HG02840 (cell line): ENCODE data around the gene GRIA1.

ENCODE experiments used
- ATAC-seq: cut with Tn5 transposase; IDR thresholded peaks from one replicate; pipeline ENCODE4 v1.9.1; 2021; ENCODE audit warnings: mild to moderate bottlenecking, moderate library complexity, moderate number of reproducible peaks; ENCODE audit not compliant: unreplicated experiment, low FRiP score

GRIA1 gene

DNA sequence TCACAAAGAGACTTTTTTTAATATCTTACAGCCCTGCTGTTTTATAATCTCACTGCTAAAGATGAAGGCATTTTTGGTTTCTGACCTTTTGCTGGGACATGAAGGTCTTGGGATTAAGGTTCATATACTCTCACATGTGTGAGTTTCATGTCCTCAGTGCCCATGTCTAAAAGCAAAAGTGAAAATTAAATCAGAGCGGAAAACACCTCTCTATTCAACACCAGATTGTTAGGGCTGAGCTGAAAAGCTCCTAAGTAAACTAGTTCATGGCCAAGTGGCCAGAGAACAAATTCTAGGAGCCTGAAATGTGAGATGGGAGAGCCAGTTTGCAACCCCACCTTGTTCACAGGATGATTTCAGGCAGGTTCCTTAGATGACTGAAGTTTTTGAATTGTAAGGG is 110.9 kb downstream of the GRIA1 start:
- no peak for ATAC-seq

DNA sequence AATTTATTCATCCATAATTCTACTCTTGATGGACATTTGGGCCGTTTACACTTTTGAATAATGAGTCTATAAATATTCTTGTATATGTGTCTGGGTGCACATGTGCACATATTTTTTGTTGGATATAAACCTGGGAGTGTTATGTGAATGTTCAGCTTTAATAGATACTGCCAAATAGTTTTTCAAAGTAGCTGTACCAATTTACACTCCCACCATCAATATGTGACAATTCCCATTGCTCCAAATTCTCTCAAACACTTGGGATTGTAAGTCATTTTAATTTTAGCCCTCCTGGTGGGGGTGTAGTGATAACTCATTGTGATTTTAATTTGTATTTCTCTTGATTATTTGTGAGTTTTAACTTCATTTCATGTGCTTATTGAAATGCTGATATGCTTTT is 114.9 kb downstream of the GRIA1 start:
- ATAC-seq, result no peak

DNA sequence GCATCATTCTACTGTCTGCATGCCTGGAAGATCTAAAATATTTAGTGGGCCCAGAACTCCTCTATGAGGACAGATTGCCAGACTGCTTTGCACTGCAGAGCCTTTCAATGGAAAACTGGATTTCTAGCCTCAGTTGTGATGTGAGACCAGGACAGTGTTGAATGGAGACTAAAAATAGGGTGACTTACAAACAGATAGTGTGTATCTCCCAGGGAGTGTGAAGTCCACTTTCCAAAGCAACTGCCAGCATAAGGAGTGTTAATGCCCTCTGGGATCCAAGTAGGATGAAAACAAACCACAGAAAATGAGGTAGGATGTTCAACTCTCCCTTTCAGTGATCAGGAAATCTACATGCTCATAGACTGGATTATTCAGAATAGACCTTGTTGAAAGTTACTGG is 119.5 kb downstream of the GRIA1 start:
- ATAC-seq, result no peak

DNA sequence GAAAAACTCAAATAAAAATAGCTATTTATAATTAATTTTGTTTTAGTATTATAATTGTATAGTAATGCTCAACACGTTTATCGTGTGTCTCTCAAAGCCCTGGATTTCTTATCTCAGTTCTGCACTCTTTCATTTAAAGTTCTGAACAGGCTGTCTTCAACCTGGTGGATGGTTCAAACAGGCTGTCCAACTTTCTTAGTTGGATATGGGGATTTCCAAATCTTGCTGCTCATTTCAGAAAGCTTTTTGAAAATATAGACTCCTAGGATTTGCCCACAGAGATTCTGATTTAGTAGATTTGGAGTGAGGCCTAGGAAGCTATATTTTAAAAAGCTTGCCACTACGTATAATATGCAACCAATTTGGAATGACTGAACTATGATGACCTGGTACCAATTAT is 120.3 kb downstream of the GRIA1 start:
- no peak for ATAC-seq

DNA sequence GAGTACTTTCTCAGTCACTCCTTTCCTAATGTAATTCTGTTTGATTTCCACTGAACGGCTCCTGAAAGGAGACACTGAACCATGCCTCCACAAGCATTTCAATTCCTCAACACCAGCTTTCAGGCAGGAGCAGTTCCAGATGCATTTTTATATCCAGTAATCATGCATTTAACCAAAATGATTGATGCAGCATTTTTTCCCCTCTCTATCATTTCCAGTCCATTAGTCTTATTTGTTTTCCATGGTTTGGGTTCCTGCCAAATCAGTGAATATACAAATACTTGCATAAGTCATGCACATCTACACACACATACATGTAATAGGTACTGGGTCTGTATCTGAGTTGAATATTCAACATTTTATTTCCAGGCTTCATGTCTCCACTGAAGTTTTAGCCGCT is 122.7 kb downstream of the GRIA1 start:
- ATAC-seq, result no peak

DNA sequence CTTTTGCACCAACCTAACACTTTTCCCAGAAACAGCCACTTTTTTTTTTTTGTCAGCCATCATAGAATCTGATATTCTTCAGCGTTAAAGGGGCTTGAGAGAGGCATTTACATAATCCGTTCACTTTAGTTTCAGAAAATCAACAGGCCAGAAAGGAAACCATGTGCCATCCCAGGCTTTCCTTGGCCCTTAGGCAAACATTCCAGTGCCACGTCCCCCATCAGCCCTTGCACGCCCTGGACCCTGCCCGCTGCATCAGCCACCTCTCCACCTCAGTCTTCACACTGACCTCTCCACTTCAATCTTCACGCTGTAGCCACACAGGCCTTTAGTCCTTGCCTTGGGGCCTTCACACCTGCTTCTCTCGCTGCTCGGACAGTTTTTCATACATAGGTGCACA is 123.2 kb downstream of the GRIA1 start:
- ATAC-seq, result no peak

DNA sequence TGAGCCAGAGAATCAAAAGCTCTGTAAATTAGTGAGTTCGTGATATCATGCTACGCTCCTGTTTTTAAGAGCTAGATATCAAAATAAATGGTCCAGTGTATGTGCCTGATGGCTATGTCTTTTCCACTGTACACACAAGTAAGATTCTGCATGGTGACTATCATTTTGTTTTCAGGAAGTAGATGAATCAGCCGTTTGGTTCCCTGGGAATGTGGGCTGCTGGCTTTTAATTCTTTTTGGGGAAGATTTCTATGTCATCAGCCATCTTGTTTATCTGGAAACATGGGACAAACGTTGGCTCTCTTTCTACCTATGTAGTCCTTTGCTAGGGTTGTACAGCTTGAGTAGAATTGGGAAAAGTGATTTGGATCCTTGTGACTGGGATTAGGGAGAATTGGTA is 126.7 kb downstream of the GRIA1 start:
- no peak for ATAC-seq

DNA sequence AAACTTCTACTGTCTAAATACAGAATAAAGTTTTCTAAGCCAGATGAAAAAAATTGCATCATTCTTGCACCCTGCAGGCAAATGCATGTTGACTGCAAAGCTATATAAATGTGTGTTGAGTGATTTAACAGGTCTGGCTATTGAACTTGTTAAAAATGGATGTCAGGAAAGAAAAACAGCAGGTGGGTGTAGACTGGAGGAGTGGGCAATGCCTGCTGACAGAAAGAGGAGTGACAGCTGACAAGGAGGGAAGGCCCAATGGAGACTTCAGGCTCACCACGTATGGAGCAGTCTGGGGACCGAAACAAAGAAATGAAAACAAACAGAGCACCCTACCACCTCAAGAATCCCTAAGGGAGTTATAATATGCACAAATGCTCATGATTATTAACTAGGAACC is 127.8 kb downstream of the GRIA1 start:
- no peak for ATAC-seq

DNA sequence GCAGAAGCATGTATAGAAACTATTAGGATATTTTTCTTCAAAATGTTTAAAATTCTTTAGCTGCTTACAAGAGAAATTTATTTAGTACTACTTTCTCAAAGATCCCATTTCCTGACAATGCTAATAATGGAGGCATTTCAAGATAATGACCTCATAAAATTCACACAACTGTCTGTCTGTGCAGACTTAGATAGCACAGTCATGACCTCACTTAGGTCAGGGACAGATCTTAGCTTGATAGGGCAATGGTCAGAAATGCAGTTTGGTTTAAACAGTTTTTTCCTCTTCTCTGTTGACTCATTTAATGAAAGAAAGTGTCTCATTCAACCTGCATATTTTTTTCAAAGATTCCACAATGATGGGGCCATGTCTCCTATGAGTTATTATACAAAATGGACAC is 128.4 kb downstream of the GRIA1 start:
- no peak for ATAC-seq

DNA sequence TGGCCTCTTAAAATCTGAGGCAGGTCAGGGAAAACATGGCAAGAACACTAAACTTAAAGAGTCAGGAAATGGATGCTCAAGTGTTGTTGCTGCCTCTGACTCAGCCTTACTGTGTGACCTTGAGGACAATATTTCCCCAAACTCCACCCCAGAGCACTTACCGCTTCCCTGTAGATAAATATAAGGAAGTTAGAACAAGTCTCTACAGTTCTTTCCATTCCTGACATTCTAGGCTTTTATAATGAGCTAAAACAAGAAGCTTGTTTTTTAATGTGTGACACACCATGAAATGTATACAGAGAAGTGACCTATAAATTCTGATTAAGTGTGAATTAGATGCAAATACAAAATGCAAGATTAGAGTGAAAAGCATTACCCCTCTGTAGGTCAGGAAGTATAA is 129.3 kb downstream of the GRIA1 start:
- ATAC-seq, result no peak

DNA sequence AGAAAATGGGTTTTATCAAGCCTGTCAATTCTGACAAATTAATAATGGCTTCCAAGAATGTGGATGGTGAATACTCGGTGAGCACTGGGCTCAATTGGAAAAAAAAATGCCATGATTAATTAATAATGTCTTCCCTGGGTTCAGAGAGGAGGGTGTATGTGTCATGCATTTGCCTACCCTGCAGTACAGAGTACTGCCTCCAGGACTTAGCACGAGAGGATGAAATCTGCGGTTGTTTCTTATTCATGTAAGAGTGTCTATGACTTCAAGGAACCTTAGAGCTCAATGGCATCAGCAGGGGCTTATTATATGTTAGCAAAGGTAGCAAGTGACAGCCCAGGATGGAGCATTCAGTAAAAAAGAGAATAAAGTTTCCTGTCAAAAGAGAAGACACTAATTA is 132.7 kb downstream of the GRIA1 start:
- no peak for ATAC-seq

DNA sequence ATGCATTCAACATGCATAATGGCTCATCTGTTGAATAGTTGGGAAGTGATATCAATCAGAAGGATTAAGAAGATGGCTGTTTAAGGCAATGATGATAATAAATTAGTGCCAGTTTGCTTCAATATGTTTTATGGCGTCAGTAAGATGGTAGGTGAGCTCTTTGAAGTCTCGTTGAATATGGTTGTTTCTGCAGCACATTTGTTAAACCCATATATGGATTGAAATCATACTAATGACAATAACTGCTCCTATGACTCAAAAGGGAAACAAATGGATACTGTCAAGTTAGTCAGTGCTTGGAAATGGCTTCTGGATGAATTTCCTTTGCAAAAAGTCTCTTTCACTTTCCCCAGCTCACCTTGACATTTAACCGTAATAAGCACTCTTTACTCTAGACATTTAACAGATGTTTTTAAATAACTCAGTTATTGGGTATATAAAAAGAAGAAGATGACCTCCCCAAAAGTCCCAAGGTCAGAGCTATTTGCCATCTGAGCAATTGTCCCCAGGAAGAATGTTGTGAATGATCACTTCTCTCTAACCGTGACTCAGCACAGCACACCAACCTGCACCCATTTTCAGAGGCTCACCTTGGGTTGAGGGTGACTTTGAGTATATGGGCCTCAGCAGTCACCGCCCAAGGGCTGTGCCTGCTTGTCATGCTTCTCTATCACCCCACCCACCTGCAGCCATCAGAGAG is 133.4 kb downstream of the GRIA1 start:
- no peak for ATAC-seq

DNA sequence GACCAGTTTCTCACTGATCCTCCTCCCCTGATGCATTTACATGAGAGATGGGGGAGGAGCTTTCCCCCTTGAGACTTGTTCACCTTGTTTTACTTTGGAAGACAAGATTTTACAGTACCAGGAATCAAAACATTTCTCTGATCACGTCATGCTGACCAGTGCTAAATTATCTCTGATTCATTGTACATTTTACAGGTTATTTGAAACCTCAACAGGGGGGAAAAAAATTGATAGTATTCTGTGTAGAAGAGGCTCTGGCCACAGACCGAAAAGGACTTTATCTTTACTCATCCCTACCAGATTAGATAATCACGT is 133.9 kb downstream of the GRIA1 start:
- ATAC-seq, result no peak

DNA sequence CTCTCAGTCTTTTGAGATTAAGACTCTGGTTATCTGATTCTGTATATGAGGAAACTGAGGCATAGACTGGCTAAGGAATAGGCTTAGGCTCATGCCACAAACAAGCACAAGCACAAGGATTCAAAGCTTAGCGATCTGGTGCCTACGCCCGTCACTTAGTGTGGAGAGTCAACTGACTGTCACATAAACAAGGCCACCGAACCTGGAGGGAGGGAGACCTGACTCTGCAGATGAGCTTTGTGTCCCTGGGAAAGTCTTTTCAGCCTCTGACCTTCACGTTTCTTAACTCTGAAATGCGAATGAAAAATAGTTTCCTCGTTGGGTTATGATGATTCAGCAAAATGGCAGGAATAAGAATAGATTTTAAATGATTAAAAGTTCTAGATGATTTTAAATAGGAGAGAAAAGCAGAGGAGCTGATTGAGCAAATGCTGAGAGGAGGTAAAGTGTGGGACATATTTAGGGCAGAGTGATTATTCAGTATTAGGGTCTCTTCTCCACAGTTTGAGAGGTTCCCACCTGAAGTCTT is 135.4 kb downstream of the GRIA1 start:
- no peak for ATAC-seq

DNA sequence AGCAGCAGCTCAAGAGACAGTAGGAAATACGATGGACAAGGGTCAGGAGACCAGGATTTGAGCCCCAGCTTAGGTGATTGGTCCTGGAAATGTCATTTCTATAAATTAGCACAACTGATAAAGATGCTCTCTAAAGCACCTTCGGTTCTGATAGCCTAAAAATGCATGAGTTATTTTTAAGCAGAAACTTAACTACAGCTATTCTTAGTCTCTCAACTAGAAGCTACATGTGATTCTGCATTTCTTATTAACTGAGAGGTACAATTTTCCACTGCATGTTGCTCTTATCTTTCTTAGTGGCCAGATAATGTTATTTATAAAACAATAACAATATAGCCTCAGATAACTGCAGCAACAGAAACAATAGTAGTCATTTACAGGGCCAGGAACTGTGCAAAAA is 136.4 kb downstream of the GRIA1 start:
- no peak for ATAC-seq

DNA sequence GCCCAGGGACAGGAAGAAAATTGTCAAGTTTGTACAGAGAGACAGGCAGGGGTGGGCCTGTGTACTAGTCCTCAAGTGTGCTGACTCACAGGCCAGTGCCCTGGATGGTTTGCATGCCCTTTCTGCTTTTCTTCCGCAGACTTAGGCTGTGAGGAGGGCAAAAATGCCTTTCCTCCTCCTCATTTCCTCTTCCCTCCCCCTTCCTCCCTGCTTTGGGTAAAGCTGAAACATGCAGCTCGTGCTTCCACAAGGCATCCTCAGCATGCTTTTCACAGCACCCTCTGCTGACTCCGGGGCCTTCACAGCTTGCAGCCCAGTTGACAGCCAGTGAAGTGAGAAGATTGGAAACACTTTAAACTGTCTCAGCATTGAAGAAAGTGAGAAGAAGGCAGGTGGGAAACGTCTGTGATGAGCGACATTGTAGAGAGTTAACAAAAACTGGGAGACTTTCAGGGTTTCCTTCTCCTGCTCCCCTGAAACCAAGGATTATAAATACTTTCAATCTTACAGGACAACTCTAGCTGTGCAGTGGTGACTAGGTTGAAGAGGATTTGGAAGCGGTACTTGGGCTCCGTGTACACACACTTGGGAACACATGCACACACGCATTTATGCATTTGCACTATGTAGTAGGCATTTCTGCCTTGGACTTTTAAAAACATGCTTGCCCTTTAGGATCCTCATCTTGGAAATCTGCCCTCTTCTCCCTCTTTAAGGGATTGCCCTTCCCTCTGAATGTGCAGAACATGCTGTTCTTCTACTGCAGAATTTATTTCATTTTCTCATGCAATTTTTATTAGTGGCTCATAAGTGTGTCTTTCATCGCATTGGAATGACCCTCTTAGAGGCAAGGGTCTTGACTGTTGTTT is 138.8 kb downstream of the GRIA1 start:
- ATAC-seq, result no peak

DNA sequence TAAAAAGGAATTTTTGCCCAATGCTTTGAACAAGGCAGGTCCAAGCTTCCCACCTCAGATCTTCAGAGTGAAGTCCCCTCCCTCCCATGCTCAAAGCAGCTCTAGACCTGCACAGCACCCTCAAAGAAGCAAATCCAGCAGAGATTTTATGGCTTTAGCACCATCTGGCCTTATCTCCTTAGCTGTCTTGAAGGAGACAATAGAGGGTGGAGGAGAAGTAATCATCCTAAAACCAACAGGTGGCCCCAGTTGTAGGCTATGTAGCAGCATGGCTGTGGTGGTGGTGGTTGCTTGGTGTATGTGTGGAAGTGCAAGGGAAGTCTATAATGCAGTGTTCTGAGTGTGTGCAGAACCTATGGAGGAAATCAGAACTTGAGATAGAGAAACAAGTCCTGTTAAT is 140.1 kb downstream of the GRIA1 start:
- ATAC-seq, result no peak

DNA sequence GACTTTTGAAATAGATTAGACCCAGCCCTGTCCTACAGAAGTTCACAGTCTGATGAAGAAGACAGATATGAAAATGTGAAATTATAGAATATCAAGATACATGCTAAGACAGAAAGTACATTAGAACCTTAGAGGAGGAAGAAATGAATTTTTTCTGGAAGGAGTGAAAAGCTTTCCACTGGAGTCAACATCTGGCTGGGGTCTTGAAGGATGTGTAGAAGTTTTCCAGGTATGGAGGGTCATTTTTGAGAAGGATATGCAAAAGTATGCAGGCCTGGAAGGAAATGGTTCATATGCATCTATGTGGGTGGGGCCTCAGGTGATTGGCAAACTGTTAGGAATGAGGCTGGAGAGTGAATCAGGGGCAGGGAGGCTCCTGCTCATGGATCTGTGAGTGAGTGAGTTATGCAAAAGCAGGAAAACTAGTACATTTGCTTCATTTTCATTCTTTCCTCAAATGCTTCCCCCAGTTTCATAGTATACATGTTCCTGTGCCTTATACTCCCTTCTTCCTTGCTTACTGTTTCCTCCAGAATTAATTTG is 142.3 kb downstream of the GRIA1 start:
- ATAC-seq, result no peak

DNA sequence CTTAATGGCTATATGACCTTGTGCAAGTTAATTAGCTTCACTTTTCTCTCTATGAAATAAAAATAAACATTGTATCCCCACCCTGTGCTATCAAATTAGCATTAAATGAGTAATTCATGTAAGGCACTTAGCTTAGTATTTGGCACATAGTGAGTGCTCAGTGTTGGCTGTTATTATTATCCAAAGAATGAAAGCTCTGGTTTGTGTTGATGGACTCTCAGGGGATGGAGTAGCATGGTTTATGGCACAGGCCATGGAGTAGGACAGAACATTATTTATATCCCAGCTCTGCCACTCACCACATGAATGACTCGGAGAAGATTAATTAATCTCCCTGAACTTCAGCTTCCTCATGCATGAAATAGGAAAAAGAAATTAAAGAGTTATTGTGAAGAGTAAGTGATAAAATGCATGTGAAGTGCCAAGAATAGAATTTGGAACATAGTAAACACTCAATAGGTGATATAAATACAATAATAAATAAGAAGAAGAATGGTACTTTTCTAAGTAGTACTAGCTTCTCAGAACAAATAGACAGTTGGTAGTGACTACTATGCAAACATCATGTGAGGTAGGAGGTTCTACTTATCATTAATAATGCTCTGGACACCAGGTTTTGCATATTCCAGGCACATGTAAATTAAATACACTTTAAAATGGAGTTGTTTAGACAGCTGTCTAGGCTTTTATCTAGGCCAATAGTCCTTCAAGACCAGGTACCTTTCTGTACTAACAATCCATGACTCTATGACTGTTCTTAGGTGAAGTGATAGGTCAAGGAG is 146.4 kb downstream of the GRIA1 start:
- ATAC-seq, result no peak

DNA sequence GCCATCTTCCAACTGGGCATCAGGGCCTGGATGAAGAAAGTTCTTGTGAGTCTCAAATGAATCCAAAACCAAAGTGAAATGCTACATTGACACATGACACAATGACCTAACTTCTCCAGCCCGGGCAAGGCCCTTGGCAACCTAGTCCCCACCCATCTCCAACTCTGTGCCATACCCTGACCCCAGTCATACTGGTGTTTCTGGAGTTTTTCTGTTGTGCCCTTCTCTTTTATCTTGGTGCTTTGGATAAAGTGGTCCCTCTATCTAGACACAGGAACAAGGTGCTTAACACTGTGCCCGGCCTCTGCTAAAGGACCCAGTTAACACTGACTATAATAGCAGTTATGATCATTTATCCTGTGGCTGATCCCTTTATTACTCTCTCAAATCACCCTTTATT is 149.8 kb downstream of the GRIA1 start:
- ATAC-seq, result no peak

DNA sequence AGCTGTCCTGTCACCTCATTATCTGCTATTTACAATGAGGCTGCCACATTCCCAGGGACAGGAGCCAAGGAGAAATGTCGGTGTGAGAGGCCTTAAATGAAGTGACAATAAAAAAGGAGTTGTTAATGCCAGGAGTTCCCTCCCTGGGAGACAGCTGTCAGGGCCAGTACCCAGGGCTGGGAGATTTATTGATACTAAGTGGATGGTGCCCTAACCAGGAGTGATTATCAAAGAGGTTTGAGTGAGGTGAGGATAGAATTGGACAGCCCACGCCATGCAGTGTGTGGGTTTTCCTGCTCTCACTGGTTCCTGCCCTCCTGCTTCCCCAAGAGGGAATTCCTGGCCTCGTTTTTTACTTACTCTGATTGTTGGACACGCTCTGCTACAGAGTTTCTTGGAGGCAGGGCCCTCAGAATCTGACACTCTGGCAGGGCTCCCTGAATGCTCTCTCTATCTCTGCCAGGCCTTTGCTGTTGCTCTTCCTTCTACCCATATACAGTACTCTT is 150.8 kb downstream of the GRIA1 start:
- no peak for ATAC-seq
